H1 (cell line): ENCODE results near the gene SLC35D2. TPM values are rescaled to one million over a fixed set of nuclear protein-coding genes. Genes with fewer than 3 reads are reported as not detected.

ENCODE experiments used
- CBX8 ChIP-seq: fragments of 300-800, 300-1000 bp; sonication (generic); IDR thresholded peaks from 2 replicates; pipeline ENCODE4 v1.7.1; 2016; ENCODE audit warnings: low read depth, low read length, borderline replicate concordance
- CEBPB ChIP-seq: IDR thresholded peaks from 2 replicates; pipeline ENCODE4 v1.6.1; 2012; ENCODE audit warnings: low read depth, low read length
- CHD2 ChIP-seq: IDR thresholded peaks from 2 replicates; pipeline ENCODE4 v1.6.1; 2012; ENCODE audit warnings: low read length, improper control_type of control experiment
- JUN ChIP-seq: IDR thresholded peaks from 2 replicates; pipeline ENCODE4 v1.6.1; 2011; ENCODE audit warnings: low read depth, mild to moderate bottlenecking, improper control_type of control experiment, low read length
- RAD21 ChIP-seq, 2 experiments: IDR thresholded peaks in 1 of 2; conservative IDR thresholded peaks in 1 of 2; 2 replicates each; pipeline ENCODE4 v1.6.1; 2011; ENCODE audit warnings: low read depth in 2 of 2, low read length in 2 of 2, improper control_type of control experiment in 1 of 2, inconsistent platforms in 1 of 2, mild to moderate bottlenecking in 1 of 2, moderate library complexity in 1 of 2
- polyA plus RNA-seq, 7 experiments: library from polyadenylated mRNA; depleted of rRNA in 3 of 7; stranded (reverse) in 5 of 7; unstranded in 2 of 7; fragments of >200 nt in 5 of 7; fragments of 200-250 nt in 2 of 7; gene quantifications; 1 replicate in 5 of 7; 2 replicates in 1 of 7; 4 replicates in 1 of 7; pipeline versions ENCODE4 v1.2.1 to v1.2.3, GENCODE V29; 2011 to 2013; ENCODE audit warnings: missing spikeins in 2 of 7, mixed read lengths in 2 of 7
- total RNA-seq: library from RNA; stranded (reverse); fragmentation: NEBNext Ultra II Directional; extraction: Animal tissue kit (Norgen Biotek cat#: 25700); gene quantifications from 2 replicates; pipeline ENCODE4 v1.2.1, GENCODE V29; 2021
- TF ChIP-seq, protein P1 (sequence below), 3 experiments: IDR thresholded peaks; 1 replicate in 2 of 3; 2 replicates in 1 of 3; pipeline versions ENCODE4 v1.5.1 to v1.6.1; 2011; ENCODE audit warnings: low read length in 3 of 3, mild to moderate bottlenecking in 3 of 3, inconsistent platforms in 2 of 3, low read depth in 1 of 3, moderate library complexity in 1 of 3; ENCODE audit not compliant: insufficient read depth in 1 of 3; ENCODE audit errors: control extremely low read depth in 1 of 3

Gene SLC35D2
- total and polyA plus RNA-seq, 2 of the 8 experiments (the other 6 are each of a cell fraction or from before 2014, with no cell fraction given) = 9.6 to 11.5 TPM

DNA sequence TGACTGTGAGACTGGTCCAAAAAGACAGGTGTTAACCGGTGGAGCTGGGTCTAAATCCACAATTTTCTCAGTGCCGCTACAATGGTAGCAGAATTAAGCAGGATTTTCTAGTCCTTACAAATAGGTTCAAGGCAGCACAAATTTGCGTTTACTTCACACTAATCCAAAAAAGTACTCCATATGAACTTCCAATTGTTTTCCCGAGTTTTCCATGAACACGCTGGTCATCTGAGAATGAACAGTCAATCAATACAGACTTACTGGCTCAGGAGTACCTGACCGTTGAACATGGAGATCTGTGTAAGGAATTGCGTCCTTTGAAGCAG lies 709 bp downstream of the SLC35D2 start (continued):
- TF ChIP-seq, protein P1, sequence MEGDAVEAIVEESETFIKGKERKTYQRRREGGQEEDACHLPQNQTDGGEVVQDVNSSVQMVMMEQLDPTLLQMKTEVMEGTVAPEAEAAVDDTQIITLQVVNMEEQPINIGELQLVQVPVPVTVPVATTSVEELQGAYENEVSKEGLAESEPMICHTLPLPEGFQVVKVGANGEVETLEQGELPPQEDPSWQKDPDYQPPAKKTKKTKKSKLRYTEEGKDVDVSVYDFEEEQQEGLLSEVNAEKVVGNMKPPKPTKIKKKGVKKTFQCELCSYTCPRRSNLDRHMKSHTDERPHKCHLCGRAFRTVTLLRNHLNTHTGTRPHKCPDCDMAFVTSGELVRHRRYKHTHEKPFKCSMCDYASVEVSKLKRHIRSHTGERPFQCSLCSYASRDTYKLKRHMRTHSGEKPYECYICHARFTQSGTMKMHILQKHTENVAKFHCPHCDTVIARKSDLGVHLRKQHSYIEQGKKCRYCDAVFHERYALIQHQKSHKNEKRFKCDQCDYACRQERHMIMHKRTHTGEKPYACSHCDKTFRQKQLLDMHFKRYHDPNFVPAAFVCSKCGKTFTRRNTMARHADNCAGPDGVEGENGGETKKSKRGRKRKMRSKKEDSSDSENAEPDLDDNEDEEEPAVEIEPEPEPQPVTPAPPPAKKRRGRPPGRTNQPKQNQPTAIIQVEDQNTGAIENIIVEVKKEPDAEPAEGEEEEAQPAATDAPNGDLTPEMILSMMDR (IDR thresholded peaks at IDR 0.05; ENCODE audit: control extremely low read depth in 1 of 3, insufficient read depth in 1 of 3, low read depth in 1 of 3, low read length in 3 of 3) = no peak
- TF ChIP-seq CBX8 (no peak), JUN (no peak), RAD21 (IDR thresholded peaks at IDR 0.05 in 1 of 2, conservative IDR thresholded peaks at IDR 0.05 in 1 of 2; ENCODE audit: low read depth in 2 of 2, low read length in 2 of 2) (no peak), CHD2 (no peak), CEBPB (no peak)
- TF ChIP-seq, all 59 proteins: peak for 0
